ENCODE measurements around the gene FXYD2.
"Not testable (repeated sequence)": the region's sequence is repeated elsewhere in the genome, so short reads cannot be mapped to it uniquely, and the experiment has no call there.

Gene FXYD2

GRCh38 chr11:117824571-117825537 is at the start of gene FXYD2:
Gene FXYD2, minus strand, starts transcription at chr11:117824744. Its CDS starts 66 bp downstream, at chr11:117824678.
- DNase-seq (ENCODE audit: low read depth in 3 of 3) = no peak

- DNase-seq (ENCODE audit: low read depth in 3 of 3) = no peak
These were observed 49.2 kb upstream of the FXYD2 start for GRCh38 chr11:117873828-117874125.

GRCh38 chr11:117872975-117873827 is 48.7 kb upstream of the FXYD2 start:
- no peak for DNase-seq (ENCODE audit: low read depth in 3 of 3)

DNA sequence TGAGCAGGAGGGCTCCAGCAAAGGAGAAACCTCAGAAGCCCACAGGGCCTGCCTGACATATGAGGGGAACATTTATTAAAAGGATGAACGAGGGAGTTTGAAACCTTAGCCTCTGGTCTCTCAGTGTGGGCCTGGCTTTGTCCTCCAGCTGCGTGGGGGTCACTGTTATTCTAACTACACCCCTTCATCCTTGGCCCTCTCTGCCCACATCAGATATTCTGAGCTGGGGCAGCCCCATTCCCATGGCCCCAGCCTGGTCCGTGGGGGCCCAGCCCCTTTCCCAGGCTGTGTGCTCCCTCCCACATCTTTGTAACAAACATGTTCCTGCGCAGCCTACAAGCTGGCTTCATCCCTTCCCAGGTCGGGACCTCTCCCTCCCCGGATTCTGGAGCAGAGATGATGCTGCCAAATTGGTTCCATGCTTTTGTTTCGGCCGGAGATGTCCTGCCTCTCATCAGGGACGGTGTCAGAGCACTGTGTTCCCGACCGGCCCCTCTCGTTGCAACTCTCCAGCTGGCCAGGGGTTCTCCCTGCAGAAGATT is 47.9 kb upstream of the FXYD2 start:
- DNase-seq (ENCODE audit: low read depth in 3 of 3) = no peak

DNA sequence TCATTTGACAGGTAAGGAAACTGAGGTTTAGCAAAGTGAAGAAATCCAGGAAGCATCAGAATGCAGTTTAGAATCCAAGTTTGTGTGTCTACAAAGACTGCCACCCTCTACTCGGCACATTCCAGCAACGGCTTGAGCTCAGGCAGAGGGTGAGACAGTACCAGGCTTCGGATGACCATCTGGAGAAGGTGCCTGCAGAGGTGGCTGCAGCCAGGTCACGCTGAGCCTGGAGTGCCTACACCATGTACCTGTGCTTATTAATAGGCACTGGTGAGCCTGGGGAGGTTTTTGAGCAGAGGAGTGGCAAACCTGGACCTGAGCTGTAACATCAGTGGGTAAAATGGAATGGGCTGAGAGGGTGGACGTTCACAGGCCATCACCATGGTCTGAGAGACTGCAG is 47.2 kb upstream of the FXYD2 start:
- DNase-seq (ENCODE audit: low read depth in 3 of 3) = no peak

GRCh38 chr11:117871160-117871559 is 46.6 kb upstream of the FXYD2 start:
- no peak for DNase-seq (ENCODE audit: low read depth in 3 of 3)

- DNase-seq (ENCODE audit: low read depth in 3 of 3) = no peak
These were observed 45.8 kb upstream of the FXYD2 start for GRCh38 chr11:117870103-117870952.

DNA sequence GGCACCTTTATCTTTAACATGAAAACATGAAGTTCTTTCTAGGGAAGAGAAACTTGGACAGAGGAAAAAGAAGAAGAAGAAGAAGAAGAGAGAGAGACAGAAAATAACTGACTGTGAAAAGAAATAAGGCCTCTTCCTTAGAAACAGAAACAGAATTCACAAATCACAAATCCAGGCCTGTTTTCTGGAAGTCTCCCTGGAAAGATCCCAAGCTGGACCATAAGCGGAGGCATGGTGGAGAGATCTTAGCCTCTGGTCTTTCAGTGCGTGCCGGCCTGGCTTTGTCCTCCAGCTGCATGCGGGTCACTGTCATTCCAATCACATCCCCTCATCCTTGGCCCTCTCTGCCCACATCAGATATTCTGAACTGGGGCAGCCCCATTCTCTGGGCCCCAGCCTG is 45.1 kb upstream of the FXYD2 start:
- DNase-seq (ENCODE audit: low read depth in 3 of 3) = no peak

- DNase-seq (ENCODE audit: low read depth in 3 of 3) = no peak
These were observed 44.4 kb upstream of the FXYD2 start for GRCh38 chr11:117868815-117869561.

- no peak for DNase-seq (ENCODE audit: low read depth in 3 of 3)
These were observed 43.5 kb upstream of the FXYD2 start for GRCh38 chr11:117868088-117868487.

DNA sequence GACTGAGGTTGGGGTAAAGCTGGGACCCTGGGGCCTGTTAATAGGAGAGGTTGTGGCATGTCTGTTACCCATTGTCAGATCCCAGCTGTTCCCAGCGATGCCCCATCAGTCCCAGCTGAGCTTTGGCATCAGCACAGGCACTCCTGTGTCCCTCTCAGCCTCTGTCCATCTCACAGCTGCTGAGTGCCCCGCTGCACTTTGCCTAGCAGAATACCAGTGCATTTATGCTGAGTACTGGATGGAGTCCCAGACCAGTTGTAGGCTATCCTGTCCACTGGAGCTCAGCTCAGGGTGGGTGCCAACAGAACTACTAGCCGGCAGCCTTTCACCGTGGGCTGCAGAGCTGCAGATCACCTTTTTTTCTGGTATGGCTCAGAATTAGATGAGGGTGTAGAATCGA is 42.0 kb upstream of the FXYD2 start:
- no peak for DNase-seq (ENCODE audit: low read depth in 3 of 3)

GRCh38 chr11:117865546-117865945 is 41.0 kb upstream of the FXYD2 start:
- not testable (repeated sequence) for DNase-seq (ENCODE audit: low read depth in 3 of 3)

GRCh38 chr11:117863383-117863782 is 38.8 kb upstream of the FXYD2 start:
- DNase-seq (ENCODE audit: low read depth in 3 of 3) = no peak

DNA sequence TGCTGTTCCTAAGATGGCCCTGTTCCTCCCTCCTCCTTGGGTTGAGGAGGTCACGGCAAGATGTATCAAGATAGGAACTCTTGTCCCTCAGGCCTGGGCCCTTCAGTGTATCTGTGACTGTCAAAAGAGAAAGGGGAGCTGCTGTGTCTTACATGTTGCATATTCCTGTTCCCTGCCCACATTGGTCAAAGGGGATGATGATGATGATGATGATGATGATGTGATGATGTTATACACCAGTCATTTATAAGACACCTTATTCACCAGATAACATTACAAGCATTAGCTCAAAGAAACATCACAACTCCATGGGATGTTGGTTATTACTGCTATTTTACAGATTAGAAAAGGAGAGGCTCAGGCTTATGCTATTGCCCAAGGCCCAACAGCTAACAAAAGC is 38.2 kb upstream of the FXYD2 start:
- DNase-seq (ENCODE audit: low read depth in 3 of 3) = no peak

- DNase-seq (ENCODE audit: low read depth in 3 of 3) = no peak
These were observed 37.6 kb upstream of the FXYD2 start for GRCh38 chr11:117862019-117862725.

DNA sequence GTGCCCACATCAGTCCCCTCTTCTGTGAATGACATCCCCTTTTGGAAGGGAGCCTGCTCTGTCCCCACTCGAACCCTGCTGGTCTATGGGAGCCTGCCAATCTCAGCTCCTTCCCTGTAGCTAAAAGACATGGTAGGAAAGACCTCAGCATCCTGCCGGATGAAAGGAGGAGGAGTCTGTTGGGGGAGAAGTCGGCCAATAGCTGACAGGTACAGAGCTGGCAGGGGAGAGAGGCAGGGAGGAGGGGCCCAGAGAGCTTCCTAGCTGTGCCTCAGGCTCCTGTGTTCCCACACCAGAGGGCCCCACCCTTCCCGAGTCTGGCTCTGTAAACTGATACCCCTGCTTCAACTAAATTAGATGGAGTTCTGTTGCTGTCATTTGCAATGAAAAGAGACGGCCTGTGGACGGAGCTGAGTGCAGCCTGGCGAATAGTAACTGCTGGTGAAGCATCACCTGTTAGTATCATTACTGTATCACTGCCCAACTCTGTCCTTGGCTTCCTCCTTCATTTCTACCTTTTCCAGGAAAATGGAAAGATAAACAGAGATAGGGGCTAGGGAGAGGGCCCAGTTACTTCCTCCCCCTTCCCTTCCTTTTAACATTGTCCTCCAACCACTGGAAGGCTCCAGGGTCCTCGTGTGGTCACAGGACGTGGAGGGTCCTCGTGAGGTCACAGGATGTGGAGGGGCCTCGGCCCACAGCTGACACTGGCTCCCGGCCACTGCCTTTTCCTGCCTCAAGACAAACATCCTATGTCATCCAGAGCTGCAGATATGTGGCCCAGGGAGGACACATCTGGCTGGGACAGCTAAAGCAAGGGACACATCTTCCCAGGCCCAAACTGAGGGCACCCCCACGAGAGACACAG is 36.8 kb upstream of the FXYD2 start:
- DNase-seq (ENCODE audit: low read depth in 3 of 3) = no peak

- DNase-seq (ENCODE audit: low read depth in 3 of 3) = no peak
These were observed 35.6 kb upstream of the FXYD2 start for GRCh38 chr11:117860139-117860538.

DNA sequence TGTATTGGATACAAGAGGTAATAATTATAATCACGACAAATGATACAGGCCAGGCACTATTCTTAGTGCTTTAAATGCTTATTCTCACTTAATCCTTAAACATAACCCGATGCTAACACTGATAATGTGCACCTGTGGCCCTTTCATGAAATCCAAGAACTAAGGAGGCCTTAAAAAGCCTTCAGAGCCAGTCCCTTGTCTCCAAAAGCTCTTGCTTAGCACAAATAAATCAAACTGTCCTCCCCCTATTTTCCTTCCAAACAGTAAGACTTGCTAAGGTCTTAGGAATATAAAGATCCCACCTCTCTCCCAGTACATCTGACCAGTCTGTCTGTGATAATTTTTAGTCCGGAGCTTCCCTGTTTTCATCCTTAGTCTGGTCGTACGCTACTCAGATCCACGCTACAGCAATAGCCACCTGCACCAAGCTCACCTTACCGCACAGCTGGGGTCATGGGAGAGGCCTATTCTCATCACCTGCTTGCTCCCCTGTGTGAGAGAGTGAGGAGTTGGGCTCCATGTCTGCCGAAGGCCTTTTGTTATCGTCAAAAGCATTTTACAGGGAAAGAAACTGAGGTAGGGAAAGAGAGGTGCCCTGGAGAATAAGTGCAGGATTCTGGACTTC is 35.1 kb upstream of the FXYD2 start:
- no peak for DNase-seq (ENCODE audit: low read depth in 3 of 3)

DNA sequence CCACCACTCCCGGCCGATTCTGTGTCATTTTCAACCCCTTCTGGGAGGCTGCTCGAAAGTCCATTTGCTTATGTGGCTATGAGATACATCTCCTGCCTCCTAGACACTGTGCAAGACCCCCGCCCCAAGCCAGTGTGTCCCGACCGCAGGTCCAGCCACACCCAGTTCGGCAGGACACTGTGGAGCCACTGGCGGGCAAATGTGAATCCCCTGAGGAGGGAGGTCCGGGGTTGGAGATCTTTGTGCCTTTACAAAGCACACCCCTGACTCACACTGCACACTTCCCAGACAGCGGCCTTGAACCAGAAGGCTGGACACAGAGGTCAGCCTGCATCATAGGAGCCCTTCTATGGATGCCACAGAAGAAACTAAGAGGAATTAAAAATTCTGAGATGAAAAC is 34.5 kb upstream of the FXYD2 start:
- no peak for DNase-seq (ENCODE audit: low read depth in 3 of 3)

Measured in stimulated activated CD4-positive, alpha-beta T cell treated with anti-CD3 and anti-CD28 coated beads, TNF-alpha, amount 100 ng/mL, for 48 hours (primary cell).